K562 (cell line): Measurements from ENCODE around the gene GRAMD2B. TPM values are rescaled to one million over a fixed set of nuclear protein-coding genes. Genes with fewer than 3 reads are reported as not detected.

Source experiments
- ATAC-seq: fragments of 200-7000 bp; cut with Tn5 transposase; 3 replicates; pipeline ENCODE4 v1.9.1; 2020; ENCODE audit warnings: moderate library complexity
- BruUV-seq: library from RNA; stranded (reverse); fragments of 400-500 nt; replicated peaks from 2 replicates; lab custom pipeline; 2021; lab: Mats Ljungman, UMichigan
- CTCF ChIA-PET: fragments of 300-600 bp; formaldehyde crosslinking; extraction: SDS; loops from one replicate; lab custom pipeline; 2021; ENCODE audit warnings: low intra/inter-chr PET ratio; lab: Yijun Ruan, JAX
- POLR2A ChIA-PET: fragments of 300-600, 350-650 bp; sonication (Branson Sonifier 250); formaldehyde crosslinking; extraction: SDS; loops from one replicate; lab custom pipeline; 2021; ENCODE audit warnings: antibody characterized with exemption, inconsistent platforms; lab: Yijun Ruan, JAX
- DNase-seq, 4 experiments: peaks; one replicate each; pipeline versions ENCODE4 v3.0.0 to v3.0.0-alpha.2; 2011 to 2018; ENCODE audit warnings: low spot score in 3 of 4, mixed read lengths in 3 of 4; ENCODE audit errors: extremely low read depth in 1 of 4
- FAIRE-seq: peaks from 2 replicates; lab custom pipeline; 2011; peaks lifted over from hg19 to GRCh38; lab: Jason Lieb, UNC
- H2AFZ ChIP-seq: 2 replicates; pipeline ENCODE4 v1.6.0; 2011; ENCODE audit warnings: low read depth, low read length, control low read depth, inconsistent platforms
- H3K27ac ChIP-seq: fragments of 200-600 bp; 3 replicates; pipeline ENCODE4 v1.8.0; 2011; ENCODE audit warnings: low read depth, mild to moderate bottlenecking, control low read depth, inconsistent platforms, low read length, moderate library complexity, mixed read lengths; ENCODE audit errors: extremely low read depth
- H3K27me3 ChIP-seq, 2 experiments: fragments of 300-600 bp in 1 of 2; 2 replicates in 1 of 2; 3 replicates in 1 of 2; pipeline versions ENCODE4 v1.6.0 to v1.8.0; 2011; ENCODE audit warnings: inconsistent platforms in 2 of 2, low read length in 2 of 2, mild to moderate bottlenecking in 1 of 2, mixed read lengths in 1 of 2, moderate library complexity in 1 of 2; ENCODE audit not compliant: control insufficient read depth in 2 of 2, insufficient read depth in 2 of 2
- H3K36me3 ChIP-seq: fragments of 300-600 bp; 3 replicates; pipeline ENCODE4 v1.8.0; 2011; ENCODE audit warnings: mild to moderate bottlenecking, low read length, inconsistent platforms; ENCODE audit not compliant: control insufficient read depth, insufficient read depth
- H3K4me1 ChIP-seq, 2 experiments: fragments of 200-600 bp in 1 of 2; replicated peaks in 1 of 2; 2 replicates in 1 of 2; 3 replicates in 1 of 2; pipeline versions ENCODE4 v1.5.1 to v1.8.0; 2011; ENCODE audit warnings: inconsistent platforms in 2 of 2, low read length in 2 of 2, mild to moderate bottlenecking in 1 of 2, mixed read lengths in 1 of 2, moderate library complexity in 1 of 2; ENCODE audit not compliant: control insufficient read depth in 2 of 2, insufficient read depth in 2 of 2
- H3K4me2 ChIP-seq: 2 replicates; pipeline ENCODE4 v1.6.1; 2011; ENCODE audit warnings: low read length, control low read depth, inconsistent platforms, mixed read lengths; ENCODE audit not compliant: insufficient read depth
- H3K4me3 ChIP-seq: fragments of 200-600 bp; sonication (generic), shearing (Covaris generic); 2 replicates; pipeline ENCODE4 v1.5.1; 2016; ENCODE audit warnings: control low read depth, inconsistent platforms
- H3K79me2 ChIP-seq: fragments of 200-600 bp; 3 replicates; pipeline ENCODE4 v1.8.0; 2011; ENCODE audit warnings: low read length, inconsistent platforms; ENCODE audit not compliant: control insufficient read depth, insufficient read depth
- H3K9ac ChIP-seq, 2 experiments: 2 replicates each; pipeline versions ENCODE4 v1.6.0 to v1.6.1; 2011; ENCODE audit warnings: low read depth in 2 of 2, low read length in 2 of 2, control low read depth in 1 of 2, inconsistent platforms in 1 of 2, mild to moderate bottlenecking in 1 of 2, mixed read lengths in 1 of 2; ENCODE audit not compliant: insufficient read depth in 1 of 2
- H3K9me1 ChIP-seq: one replicate; pipeline ENCODE4 v1.6.0; 2011; ENCODE audit warnings: inconsistent platforms, mild to moderate bottlenecking, low read length, moderate library complexity; ENCODE audit not compliant: control insufficient read depth, insufficient read depth
- H3K9me3 ChIP-seq: replicated peaks from 2 replicates; pipeline ENCODE4 v1.5.1; 2011; ENCODE audit warnings: low read depth, low read length, inconsistent platforms; ENCODE audit not compliant: control insufficient read depth, insufficient read depth
- H4K20me1 ChIP-seq: replicated peaks from 2 replicates; pipeline ENCODE4 v1.6.1; 2011; ENCODE audit warnings: low read length, inconsistent platforms, mixed read lengths; ENCODE audit not compliant: control insufficient read depth, insufficient read depth
- CHD4 ChIP-seq: fragments of 200-600 bp; sonication (generic); IDR thresholded peaks from 3 replicates; pipeline ENCODE4 v1.6.1; 2012; ENCODE audit warnings: low read depth, mild to moderate bottlenecking, mixed read lengths, low read length, inconsistent platforms; ENCODE audit not compliant: insufficient read depth, insufficient replicate concordance, poor library complexity, severe bottlenecking
- KAT8 ChIP-seq: fragments of 450-650 bp; IDR thresholded peaks from 2 replicates; pipeline ENCODE4 v1.6.1; 2016; ENCODE audit warnings: low read depth, mild to moderate bottlenecking
- NFE2L1 ChIP-seq: fragments of 450-650 bp; IDR thresholded peaks from 2 replicates; pipeline ENCODE4 v1.6.1; 2016; ENCODE audit warnings: missing genetic modification characterization, low read depth, mild to moderate bottlenecking, missing compliant biosample characterization, moderate library complexity, borderline replicate concordance
- POU5F1 ChIP-seq: fragments of 150-350 bp; IDR thresholded peaks from 2 replicates; pipeline ENCODE4 v1.6.1; 2014; ENCODE audit warnings: borderline replicate concordance, low read length, low read depth, mild to moderate bottlenecking; ENCODE audit not compliant: partially characterized antibody
- REST ChIP-seq, 2 experiments: fragments of 450-650 bp; formaldehyde crosslinking in 1 of 2; IDR thresholded peaks; 2 replicates each; pipeline versions ENCODE4 v1.4.0 to v1.6.1; 2014 to 2020; ENCODE audit warnings: mild to moderate bottlenecking in 2 of 2, borderline replicate concordance in 1 of 2, low read depth in 1 of 2
- ZNF780A ChIP-seq: fragments of 250-450 bp; sonication (Bioruptor Pico); IDR thresholded peaks from 2 replicates; pipeline ENCODE4 v1.5.0; 2021; ENCODE audit warnings: mild to moderate bottlenecking
- WGBS: fragments of 100-300 bp; shearing (Covaris generic); methylation state at CpG from one replicate; pipeline ENCODE4 v1.1.6; 2016; ENCODE audit warnings: low coverage, mixed read lengths; ENCODE audit not compliant: insufficient coverage; ENCODE audit errors: missing lambda C conversion rate; 5-methylcytosine and 5-hydroxymethylcytosine counted together
- in situ Hi-C: fragments of 300-500 bp; cut with MboI; formaldehyde crosslinking; loops from 4 replicates; pipeline ENCODE4 v1.15.0; 2018; ENCODE audit warnings: inconsistent platforms, mixed read lengths
- intact Hi-C: fragments of 100-400 bp; cut with micrococcal nuclease; formaldehyde crosslinking; loops from 2 replicates; pipeline ENCODE4 v1.14.2; 2022
- polyA plus RNA-seq, 8 experiments: library from polyadenylated mRNA; depleted of rRNA in 4 of 8; stranded (reverse) in 5 of 8; unstranded in 3 of 8; fragments of >200 nt; fragmentation: Nextera tagmentation in 2 of 8; fragmentation: Illumina TruSeq in 1 of 8; extraction: Ambion mirVana in 2 of 8; extraction: Trizol in 1 of 8; gene quantifications; 2 replicates each; pipeline versions ENCODE4 v1.2.1 to v1.2.3, GENCODE V29; 2011 to 2014; ENCODE audit warnings: inconsistent platforms in 1 of 8, missing spikeins in 1 of 8
- total RNA-seq, 7 experiments: library from RNA; depleted of rRNA in 6 of 7; stranded (reverse); fragments of >200 nt in 6 of 7; fragmentation: Illumina TruSeq in 2 of 7; extraction: Trizol in 2 of 7; gene quantifications; 2 replicates each; pipeline versions ENCODE4 v1.2.1 to v1.2.3, GENCODE V29; 2011 to 2021; ENCODE audit warnings: low replicate concordance in 1 of 7
- TF ChIP-seq, protein P1 (sequence below): sonication (generic); IDR thresholded peaks from 2 replicates; pipeline ENCODE4 v1.6.1; 2016
- TF ChIP-seq, protein P2 (sequence below): sonication (generic); formaldehyde crosslinking; IDR thresholded peaks from 2 replicates; pipeline ENCODE4 v1.5.0; 2020; ENCODE audit warnings: missing genetic modification reagents
- TF ChIP-seq, protein P3 (sequence below): fragments of 250-450 bp; sonication (Bioruptor Pico); IDR thresholded peaks from 2 replicates; pipeline ENCODE4 v1.4.0; 2020; ENCODE audit warnings: mild to moderate bottlenecking, moderate library complexity

The GRAMD2B gene
- total and polyA plus RNA-seq, 9 of the 15 experiments (the other 6 are each of a cell fraction or from before 2014, with no cell fraction given) = 0.32 to 4.2 (median 1.4) TPM

DNA sequence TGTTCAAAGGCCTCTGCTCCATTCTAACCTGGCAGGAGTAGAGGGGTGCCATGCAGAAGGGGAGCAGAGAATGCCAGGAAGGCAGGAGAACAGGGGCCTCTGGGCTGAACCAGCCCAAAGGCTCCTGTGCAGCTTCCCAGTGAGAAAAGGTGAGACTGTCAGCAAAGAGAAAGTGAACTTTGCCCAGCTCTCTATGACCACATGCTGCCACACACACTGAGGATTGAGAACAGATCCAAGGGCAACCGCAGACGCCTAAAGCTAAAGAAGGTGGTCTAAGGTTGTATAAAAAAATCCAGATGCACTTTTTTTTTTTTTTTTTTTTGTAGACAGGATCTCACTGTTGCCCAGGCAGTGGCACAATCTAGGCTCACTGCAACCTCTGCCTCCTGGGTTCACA lies 120.5 kb downstream of the GRAMD2B start:
- Histone ChIP-seq H3K27ac (no peak overlapping the region), H3K4me2 (no peak overlapping the region), H3K4me3 (no peak overlapping the region), H3K4me1 (peaks cover 0 to 2% of the 10 kb centered on the region in 2 experiments; a peak in 1 of 5 replicates), H3K27me3 (peaks cover 5 to 19% of the 10 kb centered on the region in 2 experiments; a peak in 4 of 5 replicates), H3K36me3 (no peaks in the 10 kb centered on the region), H2AFZ (no peak overlapping the region), H3K9ac (no peak overlapping the region), H3K9me1 (no peaks in the 10 kb centered on the region), H3K9me3 (no peaks in the 10 kb centered on the region), H4K20me1 (no peaks in the 10 kb centered on the region), H3K79me2 (no peaks in the 10 kb centered on the region)
- DNase-seq (no peak), FAIRE-seq (no peak), ATAC-seq (no peak)
- BruUV-seq = no TSS peak
- in situ Hi-C loops = loop anchor here (5.0 kb wide), 1 partner anchor 774 kb away; no protein-coding TSS in a partner anchor
- ChIA-PET CTCF (interaction anchor here (1.2 to 1.5 kb wide), 2 partner anchors 258 to 949 kb away, joined by 4 to 8 read pairs; no protein-coding TSS in a partner anchor), POLR2A (interaction anchor here (0.7 kb wide), 2 partner anchors 209 to 540 kb away, joined by 3 read pairs; no protein-coding TSS in a partner anchor)
- intact Hi-C loops = loop anchor here (1.0 to 5.0 kb wide), 3 partner anchors 58 to 949 kb away; no protein-coding TSS in a partner anchor
- 69% methylated on average over 2 of the region's 2 CpGs for WGBS
- TF ChIP-seq CHD4 = no peak
- TF ChIP-seq NFE2L1 = no peak
- TF ChIP-seq, protein P1, sequence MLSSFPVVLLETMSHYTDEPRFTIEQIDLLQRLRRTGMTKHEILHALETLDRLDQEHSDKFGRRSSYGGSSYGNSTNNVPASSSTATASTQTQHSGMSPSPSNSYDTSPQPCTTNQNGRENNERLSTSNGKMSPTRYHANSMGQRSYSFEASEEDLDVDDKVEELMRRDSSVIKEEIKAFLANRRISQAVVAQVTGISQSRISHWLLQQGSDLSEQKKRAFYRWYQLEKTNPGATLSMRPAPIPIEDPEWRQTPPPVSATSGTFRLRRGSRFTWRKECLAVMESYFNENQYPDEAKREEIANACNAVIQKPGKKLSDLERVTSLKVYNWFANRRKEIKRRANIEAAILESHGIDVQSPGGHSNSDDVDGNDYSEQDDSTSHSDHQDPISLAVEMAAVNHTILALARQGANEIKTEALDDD = no peak
- TF ChIP-seq, protein P2, sequence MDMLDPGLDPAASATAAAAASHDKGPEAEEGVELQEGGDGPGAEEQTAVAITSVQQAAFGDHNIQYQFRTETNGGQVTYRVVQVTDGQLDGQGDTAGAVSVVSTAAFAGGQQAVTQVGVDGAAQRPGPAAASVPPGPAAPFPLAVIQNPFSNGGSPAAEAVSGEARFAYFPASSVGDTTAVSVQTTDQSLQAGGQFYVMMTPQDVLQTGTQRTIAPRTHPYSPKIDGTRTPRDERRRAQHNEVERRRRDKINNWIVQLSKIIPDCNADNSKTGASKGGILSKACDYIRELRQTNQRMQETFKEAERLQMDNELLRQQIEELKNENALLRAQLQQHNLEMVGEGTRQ = no peak
- TF ChIP-seq ZNF780A = no peak
- TF ChIP-seq, protein P3, sequence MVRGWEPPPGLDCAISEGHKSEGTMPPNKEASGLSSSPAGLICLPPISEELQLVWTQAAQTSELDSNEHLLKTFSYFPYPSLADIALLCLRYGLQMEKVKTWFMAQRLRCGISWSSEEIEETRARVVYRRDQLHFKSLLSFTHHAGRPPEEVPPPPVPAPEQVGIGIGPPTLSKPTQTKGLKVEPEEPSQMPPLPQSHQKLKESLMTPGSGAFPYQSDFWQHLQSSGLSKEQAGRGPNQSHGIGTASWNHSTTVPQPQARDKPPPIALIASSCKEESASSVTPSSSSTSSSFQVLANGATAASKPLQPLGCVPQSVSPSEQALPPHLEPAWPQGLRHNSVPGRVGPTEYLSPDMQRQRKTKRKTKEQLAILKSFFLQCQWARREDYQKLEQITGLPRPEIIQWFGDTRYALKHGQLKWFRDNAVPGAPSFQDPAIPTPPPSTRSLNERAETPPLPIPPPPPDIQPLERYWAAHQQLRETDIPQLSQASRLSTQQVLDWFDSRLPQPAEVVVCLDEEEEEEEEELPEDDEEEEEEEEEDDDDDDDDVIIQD (CRISPR knock-in tag) = no peak
- TF ChIP-seq POU5F1 = no peak
- TF ChIP-seq KAT8 = no peak
- TF ChIP-seq REST (IDR thresholded peaks at IDR 0.05; ENCODE audit: borderline replicate concordance) = no peak
- TF ChIP-seq REST (CRISPR knock-in tag; IDR thresholded peaks at IDR 0.05; ENCODE audit: low read depth) = no peak
